Peyer's patch (tissue), 4 donors: ENCODE results near the gene VTA1.

ENCODE experiments used
- POLR2A ChIP-seq, 2 donors: fragments of 450-650 bp; IDR thresholded peaks; one replicate each; pipeline ENCODE4 v1.5.1; 2017; ENCODE audit warnings: antibody characterized with exemption in 2 of 2, mild to moderate bottlenecking in 2 of 2, moderate library complexity in 2 of 2
- TF ChIP-seq, protein P1 (sequence below), 6 experiments: fragments of 450-650 bp in 4 of 6; fragments of 200-600 bp in 2 of 6; sonication (generic) in 1 of 6; IDR thresholded peaks; one replicate each; pipeline ENCODE4 v1.5.1; 2017 to 2019; ENCODE audit warnings: antibody characterized with exemption in 6 of 6, mild to moderate bottlenecking in 3 of 6, moderate library complexity in 1 of 6

DNA sequence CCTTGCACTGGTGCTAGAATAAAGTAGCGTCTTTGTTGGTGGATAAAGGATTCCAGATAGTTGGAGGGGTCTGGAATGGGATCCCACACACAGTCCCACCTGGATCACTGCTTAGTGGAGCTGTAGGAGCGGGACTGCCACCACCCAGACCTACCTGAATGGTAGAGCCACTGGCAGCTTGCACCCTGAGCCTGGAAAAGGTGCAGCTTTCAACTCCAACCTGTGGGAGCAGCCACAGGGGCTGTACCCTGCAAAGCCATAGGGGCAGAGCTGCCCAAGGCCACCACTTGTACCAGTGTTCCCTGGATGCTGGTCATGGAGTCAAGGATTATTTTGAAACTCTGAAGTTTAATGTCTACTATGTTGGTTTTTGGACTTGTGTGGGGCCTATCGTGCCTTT lies 26.9 kb downstream of the VTA1 start:
- TF ChIP-seq, protein P1, sequence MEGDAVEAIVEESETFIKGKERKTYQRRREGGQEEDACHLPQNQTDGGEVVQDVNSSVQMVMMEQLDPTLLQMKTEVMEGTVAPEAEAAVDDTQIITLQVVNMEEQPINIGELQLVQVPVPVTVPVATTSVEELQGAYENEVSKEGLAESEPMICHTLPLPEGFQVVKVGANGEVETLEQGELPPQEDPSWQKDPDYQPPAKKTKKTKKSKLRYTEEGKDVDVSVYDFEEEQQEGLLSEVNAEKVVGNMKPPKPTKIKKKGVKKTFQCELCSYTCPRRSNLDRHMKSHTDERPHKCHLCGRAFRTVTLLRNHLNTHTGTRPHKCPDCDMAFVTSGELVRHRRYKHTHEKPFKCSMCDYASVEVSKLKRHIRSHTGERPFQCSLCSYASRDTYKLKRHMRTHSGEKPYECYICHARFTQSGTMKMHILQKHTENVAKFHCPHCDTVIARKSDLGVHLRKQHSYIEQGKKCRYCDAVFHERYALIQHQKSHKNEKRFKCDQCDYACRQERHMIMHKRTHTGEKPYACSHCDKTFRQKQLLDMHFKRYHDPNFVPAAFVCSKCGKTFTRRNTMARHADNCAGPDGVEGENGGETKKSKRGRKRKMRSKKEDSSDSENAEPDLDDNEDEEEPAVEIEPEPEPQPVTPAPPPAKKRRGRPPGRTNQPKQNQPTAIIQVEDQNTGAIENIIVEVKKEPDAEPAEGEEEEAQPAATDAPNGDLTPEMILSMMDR (IDR thresholded peaks at IDR 0.05), result no peak
- TF ChIP-seq POLR2A (IDR thresholded peaks at IDR 0.05), result no peak
